Type B pancreatic cell (in vitro differentiated cells): ENCODE measurements around the gene PLD6. TPM values are rescaled to one million over a fixed set of nuclear protein-coding genes. Genes with fewer than 3 reads are reported as not detected.

ENCODE experiments used
- DNase-seq: peaks from one replicate; pipeline ENCODE4 v3.0.0; 2021; ENCODE audit warnings: mixed read lengths; ENCODE audit not compliant: unreplicated experiment; ENCODE audit errors: extremely low spot score
- H3K27ac Mint-ChIP-seq: 2 replicates; pipeline ENCODE4 v1.8.0; 2021; ENCODE audit warnings: mild to moderate bottlenecking, mixed read lengths
- H3K27me3 Mint-ChIP-seq: 2 replicates; pipeline ENCODE4 v1.8.0; 2021; ENCODE audit warnings: mixed read lengths
- H3K36me3 Mint-ChIP-seq: 2 replicates; pipeline ENCODE4 v1.8.0; 2021; ENCODE audit warnings: mixed read lengths
- H3K4me1 Mint-ChIP-seq: one replicate; pipeline ENCODE4 v1.8.0; 2021; ENCODE audit warnings: mixed read lengths; ENCODE audit not compliant: unreplicated experiment
- H3K4me3 Mint-ChIP-seq: 2 replicates; pipeline ENCODE4 v1.8.0; 2021; ENCODE audit warnings: mild to moderate bottlenecking, mixed read lengths
- H3K9me3 Mint-ChIP-seq: 2 replicates; pipeline ENCODE4 v1.8.0; 2021; ENCODE audit warnings: mixed read lengths
- CTCF ChIP-seq: fragments of 200-600 bp; sonication (generic); conservative IDR thresholded peaks from 2 replicates; pipeline ENCODE4 v1.5.0; 2021; ENCODE audit warnings: antibody characterized with exemption, mild to moderate bottlenecking
- total RNA-seq: library from RNA; stranded (reverse); gene quantifications from 2 replicates; pipeline ENCODE4 v1.2.1, GENCODE V29; 2021; ENCODE audit warnings: low replicate concordance

Gene PLD6
- total RNA-seq, 1 donor from 2014 or later: 1.5 TPM

- Mint-ChIP-seq H3K9me3 (no peaks in the 10 kb centered on the region), H3K4me3 (peak overlapping the region; percentile 99), H3K27me3 (no peaks in the 10 kb centered on the region), H3K27ac (peak overlapping the region; percentile 99), H3K36me3 (no peaks in the 10 kb centered on the region), H3K4me1 (peaks cover 16% of the 10 kb centered on the region)
- no peak for DNase-seq
- TF ChIP-seq CTCF: no peak
Measured at GRCh38 chr17:17236295-17237025, 30.3 kb upstream of the PLD6 start.

- Mint-ChIP-seq H3K36me3 (no peaks in the 10 kb centered on the region), H3K9me3 (no peaks in the 10 kb centered on the region), H3K27me3 (no peaks in the 10 kb centered on the region), H3K4me1 (peaks cover 16% of the 10 kb centered on the region), H3K4me3 (peak overlapping the region; percentile 99), H3K27ac (peak overlapping the region; percentile 99)
- TF ChIP-seq CTCF: no peak
- no peak for DNase-seq
Measured at GRCh38 chr17:17235212-17236174, 29.4 kb upstream of the PLD6 start.

GRCh38 chr17:17232303-17232621 is 26.1 kb upstream of the PLD6 start:
- TF ChIP-seq CTCF: no peak
- H3K9me3 Mint-ChIP-seq: no peaks in the 10 kb centered on the region
- peaks cover 5% of the 10 kb centered on the region for H3K36me3 Mint-ChIP-seq
- H3K4me1 Mint-ChIP-seq: peaks cover 16% of the 10 kb centered on the region
- no peak for DNase-seq
- no peaks in the 10 kb centered on the region for H3K27me3 Mint-ChIP-seq
- peak overlapping the region; percentile 33 for H3K27ac Mint-ChIP-seq
- H3K4me3 Mint-ChIP-seq: peak overlapping the region; percentile 7

- H3K36me3 Mint-ChIP-seq: peaks cover 5% of the 10 kb centered on the region
- TF ChIP-seq CTCF: no peak
- no peak for DNase-seq
- H3K27me3 Mint-ChIP-seq: no peaks in the 10 kb centered on the region
- H3K4me3 Mint-ChIP-seq: peak overlapping the region; percentile 50
- H3K4me1 Mint-ChIP-seq: peaks cover 16% of the 10 kb centered on the region
- peak overlapping the region; percentile 33 for H3K27ac Mint-ChIP-seq
- H3K9me3 Mint-ChIP-seq: no peaks in the 10 kb centered on the region
Measured at GRCh38 chr17:17231621-17232302, 25.6 kb upstream of the PLD6 start.
